HG02943 (cell line): Measurements from ENCODE around the gene SURF4.
A peak's percentile ranks its signal among the peaks of the same experiment; 100 is the strongest.

ENCODE experiments used
- ATAC-seq: cut with Tn5 transposase; IDR thresholded peaks from one replicate; pipeline ENCODE4 v1.9.1; 2021; ENCODE audit warnings: mild to moderate bottlenecking, low read depth, moderate library complexity; ENCODE audit not compliant: unreplicated experiment

SURF4 gene

DNA sequence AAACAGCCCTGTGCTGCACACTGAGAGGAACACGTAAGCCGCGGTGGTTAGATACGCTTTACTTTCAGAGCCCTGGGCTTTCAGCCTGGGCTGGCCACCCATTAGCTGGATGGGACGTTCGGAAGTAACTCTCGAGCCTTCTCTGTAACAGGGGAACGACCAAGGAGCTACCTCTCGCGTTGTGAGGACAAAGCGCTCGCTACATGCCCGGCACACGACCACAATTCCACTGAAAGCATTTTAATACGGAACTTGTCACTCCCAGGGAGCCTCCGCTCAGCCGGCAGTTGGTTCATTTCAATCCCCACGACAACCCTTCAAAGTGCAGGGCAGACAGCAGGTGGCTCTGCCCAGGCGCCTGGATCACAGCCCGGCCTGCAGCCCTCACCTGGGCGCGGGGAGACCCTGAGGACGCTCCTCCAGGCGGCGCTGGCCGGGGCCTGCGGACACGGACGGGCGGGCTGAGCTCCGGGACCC is 19.9 kb downstream of the SURF4 start:
- peak; percentile 20 for ATAC-seq

DNA sequence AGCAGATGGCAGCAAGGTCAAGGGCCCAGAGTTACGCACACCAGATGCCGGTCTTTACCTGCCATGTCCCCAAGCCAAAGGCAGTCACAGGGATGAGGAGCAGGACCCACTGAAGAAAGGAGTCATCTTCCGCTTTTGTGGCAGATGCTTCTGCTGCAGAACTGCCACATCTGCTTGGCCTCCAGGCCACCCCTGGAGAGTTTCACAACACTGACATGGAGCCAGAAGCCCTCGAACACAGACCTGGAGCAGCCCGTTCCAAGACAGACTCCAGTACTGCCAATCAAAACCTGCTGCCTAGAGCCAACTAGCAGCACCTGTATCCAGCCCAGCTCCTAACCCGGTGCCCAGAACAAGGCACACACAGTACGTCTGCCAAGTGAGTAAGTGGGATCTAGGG is 21.1 kb downstream of the SURF4 start:
- ATAC-seq, result no peak

DNA sequence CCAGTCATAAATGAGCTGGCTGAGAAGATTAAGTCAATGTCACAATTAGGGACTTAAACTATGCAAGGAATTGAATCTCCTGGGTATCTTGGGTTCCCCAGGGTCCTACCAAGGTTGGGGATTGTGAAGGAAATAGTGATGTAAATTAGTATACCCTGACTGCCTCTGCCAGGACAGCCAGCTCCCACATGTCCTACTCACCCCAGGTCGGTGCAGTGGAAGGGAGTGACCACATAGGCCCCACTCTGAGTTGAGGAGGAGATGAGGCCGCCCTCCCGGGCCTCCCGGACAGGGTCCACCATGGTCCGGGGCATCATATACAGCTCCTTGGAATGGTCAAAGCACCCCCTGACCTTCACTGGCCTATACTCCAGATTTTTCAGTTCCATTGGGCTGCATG is 22.3 kb downstream of the SURF4 start:
- ATAC-seq, result no peak

DNA sequence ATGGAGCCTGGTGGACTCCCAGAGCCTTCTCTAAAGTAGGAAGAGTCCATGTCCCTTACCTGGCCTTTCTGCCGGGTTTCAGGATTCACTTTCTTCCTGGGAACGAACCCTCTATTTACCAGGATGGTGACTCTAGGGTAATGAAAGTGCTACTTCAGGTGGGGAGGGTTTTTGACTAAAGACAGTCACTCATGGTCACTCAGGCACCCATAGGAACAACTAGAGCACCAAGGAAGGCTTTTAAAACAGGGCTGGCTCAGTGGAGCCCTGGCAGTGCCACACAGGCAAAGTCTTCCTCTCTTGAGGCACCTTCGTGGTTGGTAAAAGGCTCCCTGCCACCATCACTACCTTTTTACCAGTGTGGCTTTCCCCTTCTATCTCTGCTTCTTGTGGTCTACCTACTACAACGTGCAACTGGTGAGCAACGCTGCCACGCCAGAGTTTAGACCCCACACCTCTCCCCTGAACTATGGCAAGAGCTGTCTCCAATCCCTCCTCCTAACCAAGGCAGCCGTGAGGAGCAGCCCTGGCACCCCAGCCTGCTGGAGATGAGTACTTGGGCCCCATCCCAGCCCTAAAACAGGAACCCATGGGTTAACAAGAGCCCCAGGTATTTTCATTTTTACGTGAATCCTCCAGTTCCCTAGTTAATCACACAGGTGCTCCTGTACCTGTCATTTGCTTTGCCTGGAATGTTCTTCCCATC is 23.1 kb downstream of the SURF4 start:
- ATAC-seq, result no peak

DNA sequence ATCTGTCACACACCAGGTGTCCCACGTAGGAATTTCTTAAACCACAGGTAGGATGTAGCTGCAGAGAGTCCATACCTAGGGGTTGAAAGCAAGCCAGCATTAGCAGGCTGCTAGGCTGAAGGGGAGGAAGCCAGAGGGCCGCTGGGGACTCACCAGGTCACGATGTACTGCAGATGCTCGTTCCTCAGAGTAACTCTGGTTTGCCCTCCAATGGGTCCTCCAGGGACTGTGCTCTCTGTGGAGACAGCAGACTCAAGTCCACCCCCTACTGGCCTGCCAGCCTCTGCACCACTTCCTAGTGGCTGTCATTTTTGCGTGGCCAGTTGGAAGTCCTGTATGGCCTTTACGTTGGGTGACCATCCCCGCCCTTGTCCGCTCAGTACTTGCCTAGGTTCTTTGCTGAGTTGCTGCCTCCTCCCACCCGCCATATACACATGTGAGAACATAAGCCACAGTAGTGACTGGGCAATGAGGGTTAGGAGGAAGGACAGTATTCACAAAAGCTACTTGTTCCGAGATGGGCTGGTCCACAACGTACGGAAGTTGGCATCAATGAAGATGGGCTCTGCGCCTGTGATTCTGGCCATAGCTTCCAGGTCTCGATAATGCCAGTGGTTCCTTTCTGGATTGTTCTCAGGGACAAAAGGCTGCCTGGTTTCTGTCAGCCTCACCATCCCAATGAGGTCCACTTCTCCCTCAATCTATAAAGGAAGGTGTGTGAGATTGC is 23.8 kb downstream of the SURF4 start:
- no peak for ATAC-seq

DNA sequence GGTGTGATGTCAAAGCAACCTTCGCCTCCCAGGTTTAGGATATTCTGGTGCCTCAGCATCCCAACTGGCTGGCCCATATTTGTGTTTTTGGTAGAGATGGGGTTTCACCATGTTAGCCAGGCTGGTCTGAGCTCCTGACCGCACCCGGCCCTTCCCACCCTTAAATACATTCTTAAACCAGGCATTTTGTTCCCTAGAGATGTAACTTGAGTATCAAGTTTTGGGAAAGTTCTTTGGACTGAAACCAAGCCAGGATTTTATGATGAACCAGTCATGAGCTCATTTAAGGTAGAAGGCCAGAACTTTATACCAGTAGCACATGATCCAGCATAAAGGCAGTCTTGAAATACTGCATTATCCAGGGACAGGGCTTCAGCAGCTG is 24.3 kb downstream of the SURF4 start:
- no peak for ATAC-seq

DNA sequence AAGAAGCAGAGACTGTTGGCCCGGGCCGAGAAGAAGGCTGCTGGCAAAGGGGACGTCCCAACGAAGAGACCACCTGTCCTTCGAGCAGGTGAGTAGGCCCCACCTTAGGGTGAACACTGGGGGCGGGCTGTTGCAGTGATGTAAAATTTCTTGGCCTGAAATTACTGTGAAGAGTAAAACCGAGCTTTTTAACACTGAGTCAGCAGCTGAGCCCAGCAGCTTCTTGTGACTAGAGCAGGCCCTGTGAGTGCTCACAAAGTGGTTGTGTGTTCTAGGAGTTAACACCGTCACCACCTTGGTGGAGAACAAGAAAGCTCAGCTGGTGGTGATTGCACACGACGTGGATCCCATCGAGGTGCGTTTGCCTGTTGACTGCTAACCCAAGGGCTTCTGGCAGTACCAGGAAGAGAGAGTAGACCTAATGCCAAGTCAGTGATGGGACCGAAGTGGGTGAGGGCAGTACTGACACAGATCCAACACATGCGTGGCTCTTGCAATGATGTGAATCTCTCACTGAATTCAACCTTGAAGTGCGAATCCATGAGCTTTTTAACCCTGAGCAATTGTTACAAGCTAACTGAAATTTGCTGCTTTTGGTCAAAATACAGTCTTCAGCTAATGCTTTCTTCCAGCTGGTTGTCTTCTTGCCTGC is 25.8 kb downstream of the SURF4 start:
- ATAC-seq, result no peak

DNA sequence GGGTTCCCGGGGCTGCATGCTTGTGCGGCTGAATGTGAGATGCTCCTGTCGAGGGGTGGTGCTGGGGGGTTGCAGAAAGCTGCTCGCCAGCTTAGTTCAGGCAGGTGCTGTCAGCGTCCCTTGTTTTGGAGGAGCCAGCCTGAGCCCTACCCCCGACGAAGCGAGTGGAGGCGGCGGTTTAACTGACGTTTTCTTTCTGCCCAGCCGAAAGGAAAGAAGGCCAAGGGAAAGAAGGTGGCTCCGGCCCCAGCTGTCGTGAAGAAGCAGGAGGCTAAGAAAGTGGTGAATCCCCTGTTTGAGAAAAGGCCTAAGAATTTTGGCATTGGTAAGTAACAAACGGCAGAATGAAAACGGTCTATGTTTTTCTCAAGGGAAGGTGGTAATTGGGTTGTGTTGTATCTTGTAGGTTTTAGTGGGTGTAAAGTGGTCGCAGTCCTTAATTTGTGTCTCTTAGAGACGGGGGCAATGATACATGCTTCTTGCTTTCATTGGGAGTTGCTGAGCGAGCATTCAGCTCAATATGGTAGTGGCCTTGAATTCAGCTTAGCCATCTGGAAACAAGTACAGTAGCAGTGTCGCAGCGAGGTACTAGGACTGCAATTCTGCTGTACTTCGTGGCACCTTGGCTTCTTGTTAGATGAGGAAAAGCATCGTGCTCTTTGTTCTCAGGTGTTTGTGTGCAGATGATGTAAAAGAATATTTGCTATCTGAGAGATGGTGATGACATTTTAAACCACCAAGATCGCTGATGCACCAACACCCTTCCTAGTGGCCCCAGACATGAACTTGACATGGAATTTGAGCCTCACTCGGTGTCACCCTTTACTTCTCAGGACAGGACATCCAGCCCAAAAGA is 26.9 kb downstream of the SURF4 start:
- ATAC-seq, result no peak

DNA sequence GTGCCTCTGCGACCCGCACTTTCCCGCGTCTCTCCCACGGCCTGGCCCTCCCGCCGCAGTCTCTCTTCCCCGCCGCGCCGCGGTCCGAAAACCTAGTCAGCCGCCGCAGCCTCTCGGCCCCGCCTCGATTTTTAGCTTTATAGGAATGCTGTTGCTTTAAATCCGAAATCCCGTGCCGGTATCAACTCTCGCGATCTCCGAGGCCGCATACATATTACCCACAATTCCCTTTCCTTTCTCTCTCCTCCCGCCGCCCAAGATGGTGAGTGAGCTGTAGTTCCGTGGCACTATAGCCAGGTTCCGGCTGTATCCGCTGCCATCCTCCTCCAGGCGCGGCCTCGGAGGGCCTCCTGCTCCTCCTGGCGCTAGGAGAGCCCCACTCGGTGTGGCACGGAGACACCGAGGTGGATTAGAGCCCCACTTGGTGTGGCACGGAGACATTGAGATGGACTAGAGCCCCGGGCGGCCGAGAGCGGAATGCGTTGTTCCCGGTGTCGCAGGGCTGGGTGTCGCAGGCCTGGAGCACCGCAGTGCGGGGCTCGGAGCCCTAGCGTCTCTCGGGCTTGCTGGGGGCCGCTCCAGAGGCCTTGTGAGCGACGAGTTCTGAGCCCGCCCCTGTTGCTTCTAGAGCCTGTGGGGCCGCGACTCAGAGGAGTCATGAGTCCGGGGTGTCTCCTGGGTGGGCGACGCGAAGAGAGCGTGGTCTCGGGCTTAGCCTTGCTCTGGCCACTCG is 27.7 kb downstream of the SURF4 start, which contains the start of the genes MED22 and RPL7A:
Gene MED22 (minus strand): TSS at position 147 of the 733 bp plus-strand sequence. CDS start 1,469 bp downstream, outside the sequence.
Gene RPL7A (plus strand): TSS at position 234 of the 733 bp plus-strand sequence. CDS start 26 bp downstream, at position 260.
- ATAC-seq, result peak; percentile 75

DNA sequence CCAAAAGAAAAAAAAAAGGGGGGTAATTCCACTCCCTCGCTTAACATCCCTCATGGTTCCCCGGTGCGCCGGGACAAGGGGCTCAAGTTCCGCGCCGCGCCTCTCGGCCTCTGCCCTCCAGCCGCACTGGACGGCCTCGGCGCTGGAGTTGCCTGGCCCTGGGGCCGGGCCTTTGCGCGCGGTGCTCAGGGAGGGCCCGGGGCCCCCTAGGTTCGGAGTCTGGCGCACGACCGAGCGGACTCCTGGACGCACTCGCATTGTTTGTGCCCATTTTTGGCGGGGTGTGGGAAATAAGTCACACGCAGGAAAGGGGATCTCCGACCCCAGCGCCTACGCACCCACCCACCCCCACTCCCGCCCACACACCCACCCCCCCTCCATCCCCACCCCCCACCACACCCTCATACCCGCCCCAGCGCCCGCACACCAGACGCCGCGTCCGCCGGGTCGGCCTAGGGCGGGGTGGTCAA is 28.3 kb downstream of the SURF4 start:
- ATAC-seq, result peak; percentile 29

DNA sequence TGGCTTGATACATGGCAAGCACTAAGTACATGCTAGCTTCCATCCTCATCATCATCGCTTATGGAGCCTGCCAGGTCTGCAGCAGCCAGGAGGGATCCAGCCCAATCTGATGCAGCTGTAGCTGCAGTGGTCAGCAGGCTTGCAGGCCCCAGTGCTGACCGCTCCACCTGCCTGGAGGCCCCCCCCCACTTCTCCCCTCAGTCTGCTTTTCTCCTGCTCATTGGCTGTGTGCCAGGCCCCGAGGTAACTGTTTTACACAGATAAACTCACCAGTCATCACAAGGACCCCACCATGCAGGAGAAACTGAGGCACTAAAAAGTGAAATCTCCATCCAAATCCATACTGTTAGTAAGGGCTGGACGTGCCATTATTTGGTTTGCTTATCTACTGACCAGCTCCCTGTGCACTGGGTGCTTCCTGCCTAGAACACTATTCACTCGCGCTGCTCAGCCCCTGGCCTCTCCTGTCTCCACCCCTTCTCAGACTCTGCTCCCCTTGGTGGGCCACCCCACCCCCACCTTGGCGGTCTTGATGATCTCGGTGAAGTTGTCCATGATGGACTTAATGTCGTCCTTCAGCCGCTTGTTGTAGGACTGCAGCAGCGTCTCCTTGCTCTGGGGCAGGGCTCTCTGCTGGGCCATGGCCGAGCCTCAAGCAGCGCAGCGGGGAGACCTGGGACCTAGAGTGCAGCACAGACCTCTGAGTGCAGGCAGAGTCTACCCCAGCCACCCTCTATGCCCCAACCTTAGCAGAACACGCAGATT is 29.7 kb downstream of the SURF4 start:
- ATAC-seq, result no peak

DNA sequence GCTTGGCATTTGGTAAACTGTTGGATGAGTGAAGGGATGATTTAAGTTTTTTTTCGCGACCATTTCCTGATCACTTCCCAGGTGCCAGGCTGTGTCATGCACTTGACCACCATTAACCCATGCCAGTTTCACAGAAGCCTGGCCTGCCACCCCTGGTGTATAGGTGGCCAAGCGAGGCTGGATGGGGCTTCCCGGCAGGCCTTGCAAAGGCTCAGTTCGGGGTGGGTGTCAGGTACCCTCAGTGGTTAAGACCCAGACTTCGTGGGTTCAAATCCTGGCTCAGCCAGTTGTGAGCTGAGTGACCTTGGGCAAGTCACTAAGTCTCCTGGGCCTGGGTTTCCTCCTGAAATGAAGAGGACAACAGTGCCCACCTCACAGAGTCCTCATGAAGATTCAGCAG is 30.3 kb downstream of the SURF4 start:
- ATAC-seq, result no peak

DNA sequence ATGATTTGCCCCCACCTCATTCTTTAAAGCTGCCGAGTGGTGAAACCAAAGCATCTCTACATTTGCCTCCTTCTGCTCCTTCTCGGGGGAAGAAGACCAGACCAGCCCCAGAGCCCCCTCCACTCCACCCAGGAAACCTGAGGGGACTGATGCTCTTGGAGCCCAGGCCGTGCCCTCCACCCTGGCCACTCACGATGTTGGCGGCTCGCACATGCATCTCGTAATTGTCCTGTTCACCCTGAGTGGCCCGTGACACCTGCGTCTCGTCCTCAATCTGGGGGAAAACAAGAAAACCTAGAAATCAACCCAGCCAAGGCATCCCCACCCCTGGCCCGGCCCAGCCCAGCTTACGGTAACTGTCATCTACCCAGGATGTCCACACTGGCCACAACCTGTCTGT is 30.9 kb downstream of the SURF4 start:
- no peak for ATAC-seq

DNA sequence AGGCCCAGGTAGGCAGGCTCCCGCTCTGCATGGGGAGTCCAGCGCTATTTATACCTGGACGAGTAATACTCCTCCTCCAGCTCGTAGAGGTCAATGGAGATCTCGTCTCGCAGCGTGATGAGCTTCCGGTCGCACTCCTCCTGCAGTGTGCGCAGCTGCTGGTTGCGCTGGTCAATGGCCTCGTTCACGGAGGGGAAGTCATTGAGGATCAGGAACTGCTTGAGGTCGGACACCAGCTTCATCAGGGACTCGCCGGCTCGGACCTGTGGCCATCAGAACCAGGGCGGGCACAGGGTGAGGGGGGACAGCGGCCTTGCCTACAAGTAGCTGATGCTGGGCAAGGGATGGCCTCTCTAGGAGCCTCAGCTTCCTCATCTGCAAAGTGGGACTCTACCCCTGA is 31.8 kb downstream of the SURF4 start:
- no peak for ATAC-seq

DNA sequence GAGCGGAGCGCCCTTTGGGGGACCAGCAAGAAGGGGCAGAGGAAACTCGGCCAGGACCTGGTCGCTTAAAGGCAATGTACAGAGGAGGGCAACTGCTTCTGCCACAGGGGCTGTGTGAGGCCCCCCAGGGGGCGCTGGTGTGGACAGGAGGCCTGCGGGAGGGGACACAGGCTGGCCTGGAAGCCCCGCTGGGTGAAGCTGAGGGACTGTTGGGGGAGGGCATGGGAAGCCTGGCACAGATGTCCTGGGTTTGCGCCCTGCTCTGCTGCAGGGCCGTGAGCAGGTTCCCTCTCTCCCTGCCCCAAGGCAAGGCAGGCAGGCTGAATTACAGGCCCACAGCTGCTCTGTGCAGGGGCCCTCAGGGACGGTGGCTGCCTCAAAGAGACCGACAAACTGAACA is 33.3 kb downstream of the SURF4 start:
- no peak for ATAC-seq

DNA sequence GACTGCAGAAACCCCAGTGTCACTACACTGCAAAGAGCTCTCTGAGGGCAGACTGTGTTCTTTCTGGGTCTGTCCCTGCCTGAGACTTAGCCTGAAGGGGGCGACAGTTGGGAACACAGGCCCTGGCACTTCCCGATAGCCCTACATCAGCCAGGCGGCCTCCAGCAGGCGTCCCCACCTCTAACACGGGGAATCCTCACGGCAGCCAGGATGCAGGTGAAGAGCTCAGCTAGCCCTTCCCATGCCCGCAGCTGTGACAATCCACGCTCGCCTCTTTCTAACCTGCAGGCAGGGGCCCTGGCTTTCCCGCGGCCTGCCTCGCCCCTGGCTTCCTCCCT is 33.8 kb downstream of the SURF4 start:
- ATAC-seq, result no peak

DNA sequence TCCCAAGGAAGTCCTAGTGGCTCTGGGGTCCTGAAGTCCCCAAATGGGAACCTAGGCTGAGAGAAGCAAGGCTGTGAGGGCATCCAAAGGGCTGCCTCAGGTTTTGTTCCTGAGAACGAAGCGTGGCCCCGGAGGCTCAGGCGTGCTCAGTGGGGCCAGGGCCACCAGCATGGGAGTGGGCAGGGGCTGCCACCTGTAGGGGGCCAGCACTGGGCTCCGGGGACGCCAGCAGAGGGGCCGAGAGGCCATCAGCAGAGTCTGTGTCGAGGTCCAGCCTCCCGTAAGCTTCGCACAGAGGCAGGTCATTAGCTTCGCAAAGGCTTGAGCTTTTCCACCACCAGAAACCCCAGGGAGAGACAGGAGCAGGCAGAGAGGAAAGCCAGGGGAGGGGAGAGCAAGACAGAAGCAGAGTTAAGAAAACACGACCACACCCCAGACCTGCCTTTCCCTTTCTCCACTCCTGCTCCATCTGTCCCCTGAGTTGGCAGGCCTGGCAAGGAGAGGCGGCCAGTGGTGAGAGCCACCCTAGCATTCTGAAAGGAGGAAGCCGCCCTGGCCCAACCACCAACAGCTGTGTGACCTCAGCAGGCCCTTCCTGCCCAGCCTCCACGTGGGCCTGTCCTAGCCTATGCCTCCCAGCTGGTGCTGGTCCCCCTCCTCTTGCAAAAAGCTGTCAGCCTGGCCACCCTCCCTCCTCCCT is 34.3 kb downstream of the SURF4 start:
- no peak for ATAC-seq

DNA sequence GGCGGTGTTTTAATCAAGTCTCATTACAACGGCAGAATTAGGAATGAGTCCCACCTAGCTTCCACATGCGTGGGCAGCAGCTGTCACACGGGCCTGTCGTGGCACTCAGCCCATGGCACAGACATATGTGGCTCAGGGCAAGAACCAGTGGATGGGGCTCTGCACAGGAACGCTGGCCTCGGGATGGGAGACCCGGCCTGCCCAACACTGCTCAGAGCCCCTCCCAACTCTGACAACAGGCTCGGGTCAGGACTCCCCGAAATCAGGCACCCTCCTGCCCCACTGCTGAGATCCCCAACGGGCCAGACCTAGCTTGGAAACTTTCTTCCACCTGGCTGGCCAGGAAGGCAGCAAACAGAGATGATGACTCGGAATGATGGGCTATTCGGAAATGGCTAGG is 34.9 kb downstream of the SURF4 start:
- ATAC-seq, result no peak
